Activated CD4-positive, alpha-beta memory T cell treated with anti-CD3 and anti-CD28 coated beads, Interleukin-2, amount 10 ng/mL, durations not matched to agents 7 days and 5 days (primary cell): Measurements from ENCODE around the gene DNAJC4. TPM values are rescaled to one million over a fixed set of nuclear protein-coding genes. Genes with fewer than 3 reads are reported as not detected.

ENCODE experiments used
- CTCF ChIA-PET: fragments of 350-600 bp; sonication (Branson Sonifier 250); formaldehyde crosslinking; loops from one replicate; lab custom pipeline; 2021; ENCODE audit warnings: antibody characterized with exemption, inconsistent platforms; lab: Charles Lee
- POLR2A ChIA-PET: fragments of 350-600 bp; sonication (Branson Sonifier 250); formaldehyde crosslinking; loops from one replicate; lab custom pipeline; 2021; ENCODE audit warnings: antibody characterized with exemption; lab: Charles Lee
- DNase-seq: peaks from one replicate; pipeline ENCODE4 v3.0.0-alpha.2; 2020
- H3K27ac Mint-ChIP-seq: one replicate; pipeline ENCODE4 v1.8.0; 2021; ENCODE audit warnings: mild to moderate bottlenecking, mixed read lengths
- H3K27me3 Mint-ChIP-seq: one replicate; pipeline ENCODE4 v1.8.0; 2021; ENCODE audit warnings: mixed read lengths
- H3K36me3 Mint-ChIP-seq: one replicate; pipeline ENCODE4 v1.8.0; 2021; ENCODE audit warnings: low read depth, mixed read lengths
- H3K4me1 Mint-ChIP-seq: one replicate; pipeline ENCODE4 v1.8.0; 2021; ENCODE audit warnings: mixed read lengths
- H3K4me3 Mint-ChIP-seq: one replicate; pipeline ENCODE4 v1.8.0; 2021; ENCODE audit warnings: mild to moderate bottlenecking, mixed read lengths
- H3K9me3 Mint-ChIP-seq: one replicate; pipeline ENCODE4 v1.8.0; 2021; ENCODE audit warnings: mixed read lengths
- total RNA-seq, 2 experiments: library from RNA; stranded (reverse); gene quantifications; one replicate each; pipeline ENCODE4 v1.2.3, GENCODE V29; 2021

The DNAJC4 gene
- total RNA-seq, 2 experiments from 2014 or later = 40.8 to 42.0 TPM

DNA sequence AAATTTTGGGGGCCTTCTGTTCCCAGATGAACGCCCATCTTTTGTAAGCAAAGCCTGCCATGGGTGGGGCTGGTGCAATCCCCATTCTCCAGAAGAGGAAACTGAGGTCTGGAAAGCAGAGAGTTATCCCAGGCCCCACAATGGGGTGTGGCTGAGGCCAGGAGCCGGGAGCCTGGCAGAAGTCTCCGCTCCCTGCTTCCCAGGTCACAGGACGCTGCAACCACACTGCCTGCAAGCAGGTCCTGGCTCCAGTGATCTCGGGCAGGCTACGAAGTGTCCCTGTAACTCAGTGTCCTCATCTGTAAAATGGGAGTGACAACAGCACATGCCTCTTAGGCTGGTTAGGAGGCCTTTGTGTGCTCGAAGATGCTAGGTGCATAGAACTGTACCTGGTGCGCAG, 22.7 kb downstream of the DNAJC4 start:
- H3K4me3 Mint-ChIP-seq = peak overlapping the region; percentile 30
- POLR2A ChIA-PET = interaction anchor here (0.7 to 11.2 kb wide), 6 partner anchors 12 to 67 kb away, joined by 4 to 131 read pairs (median 8); partner anchors contain the start of genes FERMT3, PRDX5 and STIP1
- H3K36me3 Mint-ChIP-seq = peaks cover 5% of the 10 kb centered on the region
- H3K9me3 Mint-ChIP-seq = no peaks in the 10 kb centered on the region
- CTCF ChIA-PET = interaction anchor here (1.6 to 4.7 kb wide), 2 partner anchors 16 to 48 kb away, joined by 9 to 34 read pairs; partner anchors contain the start of gene FERMT3
- H3K4me1 Mint-ChIP-seq = peaks cover 25% of the 10 kb centered on the region
- H3K27ac Mint-ChIP-seq = no peak overlapping the region
- peaks cover 3% of the 10 kb centered on the region for H3K27me3 Mint-ChIP-seq
- no peak for DNase-seq

DNA sequence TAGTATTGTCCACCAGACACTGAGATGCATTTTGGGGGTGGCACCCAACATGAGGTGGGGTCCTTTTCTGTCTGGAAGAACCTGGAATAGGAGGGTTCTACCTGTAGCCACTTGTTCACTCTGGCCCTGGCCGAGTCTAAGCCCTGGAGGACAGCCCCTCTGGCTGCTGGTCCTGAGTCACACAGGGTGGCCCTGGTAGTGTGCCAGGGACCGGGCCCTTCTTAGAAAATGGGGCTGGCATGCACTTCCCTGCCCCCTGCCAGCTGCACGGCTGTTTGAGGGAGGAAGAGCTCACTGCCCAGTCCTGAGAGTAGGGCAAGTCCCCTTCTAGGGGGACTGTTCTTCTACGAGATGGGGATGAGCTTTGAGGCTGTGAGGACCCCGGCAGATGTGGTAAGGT, 23.1 kb downstream of the DNAJC4 start:
- H3K27ac Mint-ChIP-seq = no peak overlapping the region
- POLR2A ChIA-PET = interaction anchor here (0.7 to 1.9 kb wide), 3 partner anchors 14 to 64 kb away, joined by 4 to 6 read pairs (median 6); partner anchors contain the start of gene PRDX5
- peak overlapping the region; percentile 30 for H3K4me3 Mint-ChIP-seq

DNA sequence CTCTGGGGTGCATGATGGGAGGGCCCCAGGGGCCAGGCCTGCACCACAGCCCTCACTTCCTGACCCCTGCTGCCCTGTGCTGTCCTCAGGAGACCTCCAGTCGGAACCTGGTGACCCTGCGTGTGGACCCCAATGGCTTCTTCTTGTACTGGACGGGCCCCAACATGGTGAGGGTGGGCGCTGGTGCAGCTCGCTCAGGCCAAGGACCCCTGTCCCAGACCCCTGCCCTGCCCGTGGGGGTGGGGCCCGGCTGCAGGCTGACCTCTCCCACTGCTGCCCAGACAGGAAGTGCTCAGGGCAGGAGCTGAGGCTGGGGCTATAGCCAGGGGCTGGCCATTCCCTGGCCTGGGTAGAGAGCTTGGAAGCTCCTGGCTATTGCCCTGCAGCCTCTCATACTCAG, 24.0 kb downstream of the DNAJC4 start:
- Mint-ChIP-seq H3K4me1 (peaks cover 26% of the 10 kb centered on the region), H3K36me3 (peaks cover 6% of the 10 kb centered on the region), H3K27ac (no peak overlapping the region), H3K9me3 (no peaks in the 10 kb centered on the region), H3K4me3 (no peak overlapping the region), H3K27me3 (peaks cover 3% of the 10 kb centered on the region)
- POLR2A ChIA-PET = interaction anchor here (0.6 to 1.9 kb wide), 4 partner anchors 13 to 50 kb away, joined by 3 to 6 read pairs (median 4); partner anchors contain the start of genes ESRRA and NUDT22
- CTCF ChIA-PET = no interaction called here
- no peak for DNase-seq

More for the DNA sequence above, 23.1 kb downstream of the DNAJC4 start:
- peaks cover 24% of the 10 kb centered on the region for H3K4me1 Mint-ChIP-seq
- DNase-seq = no peak
- H3K36me3 Mint-ChIP-seq = peaks cover 5% of the 10 kb centered on the region
- CTCF ChIA-PET = no interaction called here
- H3K27me3 Mint-ChIP-seq = peaks cover 3% of the 10 kb centered on the region
- no peaks in the 10 kb centered on the region for H3K9me3 Mint-ChIP-seq

DNA sequence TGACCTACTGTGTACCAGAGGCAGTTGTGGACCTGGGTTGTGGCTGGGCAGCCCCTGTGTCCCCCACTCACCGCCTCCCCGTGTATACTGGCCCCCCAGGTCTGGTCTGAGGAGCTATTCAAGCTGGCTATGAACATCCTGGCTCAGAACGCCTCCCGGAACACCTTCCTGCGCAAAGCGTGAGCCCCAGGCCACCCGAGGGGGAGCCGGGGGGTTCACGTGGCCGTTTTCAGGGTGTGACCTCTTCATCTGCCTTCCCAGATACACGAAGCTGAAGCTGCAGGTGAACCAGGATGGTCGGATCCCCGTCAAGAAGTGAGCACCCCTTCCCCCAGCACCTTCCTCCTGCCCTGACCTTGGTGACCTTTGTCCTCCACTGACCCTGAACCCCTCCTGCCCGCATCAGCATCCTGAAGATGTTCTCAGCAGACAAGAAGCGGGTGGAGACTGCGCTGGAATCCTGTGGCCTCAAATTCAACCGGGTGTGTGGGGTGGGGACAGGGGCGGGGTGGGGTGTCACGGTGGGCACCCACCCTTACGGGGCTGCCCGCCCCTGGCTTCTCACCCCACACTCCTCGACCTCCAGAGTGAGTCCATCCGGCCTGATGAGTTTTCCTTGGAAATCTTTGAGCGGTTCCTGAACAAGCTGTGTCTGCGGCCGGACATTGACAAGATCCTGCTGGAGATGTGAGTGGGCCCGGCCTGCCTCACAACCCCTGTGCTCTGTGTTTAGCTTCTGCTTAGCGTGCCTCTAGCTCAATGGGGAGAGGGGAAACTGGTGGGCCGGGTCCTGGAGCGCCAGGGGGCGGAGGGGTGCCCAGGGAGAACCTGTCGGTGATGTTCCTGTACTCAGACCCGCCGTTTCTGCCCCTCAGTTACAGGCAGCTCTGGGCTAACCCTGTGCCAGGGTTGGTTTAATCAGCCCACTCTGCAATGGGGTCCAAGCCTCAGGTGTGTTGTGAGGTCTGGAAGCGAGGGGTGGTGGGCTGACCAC, 25.1 kb downstream of the DNAJC4 start:
- H3K27ac Mint-ChIP-seq = no peak overlapping the region
- no peak for DNase-seq
- no peaks in the 10 kb centered on the region for H3K27me3 Mint-ChIP-seq
- peaks cover 16% of the 10 kb centered on the region for H3K36me3 Mint-ChIP-seq
- peaks cover 27% of the 10 kb centered on the region for H3K4me1 Mint-ChIP-seq
- POLR2A ChIA-PET = interaction anchor here (0.9 to 1.9 kb wide), 6 partner anchors 9 to 49 kb away, joined by 3 to 6 read pairs (median 3); partner anchors contain the start of genes ESRRA and FERMT3
- H3K9me3 Mint-ChIP-seq = no peaks in the 10 kb centered on the region
- CTCF ChIA-PET = interaction anchor here (1.0 kb wide), 1 partner anchor 9 kb away, joined by 3 read pairs; the partner anchor contains the start of gene PPP1R14B
- H3K4me3 Mint-ChIP-seq = no peak overlapping the region

DNA sequence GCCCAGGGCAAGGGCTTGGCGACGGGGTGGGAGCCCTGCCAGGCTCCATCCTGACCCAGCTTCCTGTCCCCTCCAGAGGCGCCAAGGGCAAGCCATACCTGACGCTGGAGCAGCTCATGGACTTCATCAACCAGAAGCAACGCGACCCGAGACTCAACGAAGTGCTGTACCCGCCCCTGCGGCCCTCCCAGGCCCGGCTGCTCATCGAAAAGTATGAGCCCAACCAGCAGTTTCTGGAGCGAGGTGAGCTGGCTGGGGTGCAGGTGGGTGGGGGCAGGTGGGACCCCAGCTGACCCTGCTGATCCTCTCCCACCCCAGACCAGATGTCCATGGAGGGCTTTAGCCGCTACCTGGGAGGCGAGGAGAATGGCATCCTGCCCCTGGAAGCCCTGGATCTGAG, 26.0 kb downstream of the DNAJC4 start:
- Mint-ChIP-seq H3K4me3 (no peak overlapping the region), H3K36me3 (peaks cover 16% of the 10 kb centered on the region), H3K4me1 (peaks cover 24% of the 10 kb centered on the region), H3K9me3 (no peaks in the 10 kb centered on the region), H3K27me3 (no peaks in the 10 kb centered on the region), H3K27ac (no peak overlapping the region)
- DNase-seq = no peak
- CTCF ChIA-PET = interaction anchor here (1.1 to 1.6 kb wide), 2 partner anchors 13 to 14 kb away, joined by 3 to 5 read pairs; no protein-coding TSS in a partner anchor
- POLR2A ChIA-PET = interaction anchor here (1.2 to 1.6 kb wide), 2 partner anchors 9 to 49 kb away, joined by 3 to 4 read pairs; partner anchors contain the start of gene FERMT3

DNA sequence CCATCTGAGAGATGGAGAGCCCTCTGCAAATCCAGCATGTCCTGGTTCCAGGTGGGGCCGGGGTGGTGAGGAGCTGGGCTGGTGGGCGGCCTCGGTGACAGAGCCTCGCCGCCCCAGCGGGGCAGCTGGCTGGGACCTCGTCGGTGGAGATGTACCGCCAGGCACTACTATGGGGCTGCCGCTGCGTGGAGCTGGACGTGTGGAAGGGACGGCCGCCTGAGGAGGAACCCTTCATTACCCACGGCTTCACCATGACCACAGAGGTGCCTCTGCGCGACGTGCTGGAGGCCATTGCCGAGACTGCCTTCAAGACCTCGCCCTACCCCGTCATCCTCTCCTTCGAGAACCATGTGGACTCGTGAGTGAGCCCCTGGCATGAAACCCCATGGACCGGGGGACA, 28.0 kb downstream of the DNAJC4 start:
- peaks cover 14% of the 10 kb centered on the region for H3K4me1 Mint-ChIP-seq
- H3K9me3 Mint-ChIP-seq = no peaks in the 10 kb centered on the region
- POLR2A ChIA-PET = interaction anchor here (1.0 to 2.9 kb wide), 4 partner anchors 10 to 13 kb away, joined by 3 to 13 read pairs (median 5); no protein-coding TSS in a partner anchor
- CTCF ChIA-PET = interaction anchor here (0.5 to 2.1 kb wide), 2 partner anchors 16 to 43 kb away, joined by 4 to 6 read pairs; partner anchors contain the start of gene CATSPERZ
- DNase-seq = no peak
- no peak overlapping the region for H3K27ac Mint-ChIP-seq
- H3K27me3 Mint-ChIP-seq = no peaks in the 10 kb centered on the region
- no peak overlapping the region for H3K4me3 Mint-ChIP-seq
- H3K36me3 Mint-ChIP-seq = peaks cover 20% of the 10 kb centered on the region

DNA sequence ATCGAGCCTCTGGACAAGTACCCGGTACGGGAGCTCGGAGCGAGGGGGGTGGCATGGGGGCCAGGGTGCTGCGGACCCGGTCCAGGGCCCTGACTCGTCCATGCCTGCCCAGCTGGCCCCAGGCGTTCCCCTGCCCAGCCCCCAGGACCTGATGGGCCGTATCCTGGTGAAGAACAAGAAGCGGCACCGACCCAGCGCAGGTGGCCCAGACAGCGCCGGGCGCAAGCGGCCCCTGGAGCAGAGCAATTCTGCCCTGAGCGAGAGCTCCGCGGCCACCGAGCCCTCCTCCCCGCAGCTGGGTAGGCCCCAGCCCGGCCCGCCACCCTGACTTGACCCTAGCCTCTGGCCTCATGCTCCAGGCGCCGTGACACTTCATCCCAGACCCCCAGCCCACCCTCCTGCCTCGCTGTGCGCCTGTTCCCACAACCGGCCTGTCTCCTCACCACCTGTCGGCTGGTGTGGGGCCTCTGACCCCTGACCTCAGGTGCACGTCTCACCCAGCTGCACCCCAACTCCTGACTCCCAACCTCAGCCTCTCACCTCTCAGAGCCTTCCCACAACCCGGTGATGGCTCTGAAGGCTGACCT, 28.7 kb downstream of the DNAJC4 start:
- H3K4me3 Mint-ChIP-seq = no peak overlapping the region
- peaks cover 20% of the 10 kb centered on the region for H3K36me3 Mint-ChIP-seq
- ChIA-PET CTCF (interaction anchor here (2.1 kb wide), 1 partner anchor 42 kb away, joined by 6 read pairs; the partner anchor contains the start of gene CATSPERZ), POLR2A (interaction anchor here (1.5 to 2.9 kb wide), 3 partner anchors 9 to 13 kb away, joined by 5 to 13 read pairs (median 5); no protein-coding TSS in a partner anchor)
- DNase-seq = no peak
- peaks cover 9% of the 10 kb centered on the region for H3K4me1 Mint-ChIP-seq
- no peaks in the 10 kb centered on the region for H3K9me3 Mint-ChIP-seq
- H3K27ac Mint-ChIP-seq = no peak overlapping the region
- H3K27me3 Mint-ChIP-seq = no peaks in the 10 kb centered on the region

DNA sequence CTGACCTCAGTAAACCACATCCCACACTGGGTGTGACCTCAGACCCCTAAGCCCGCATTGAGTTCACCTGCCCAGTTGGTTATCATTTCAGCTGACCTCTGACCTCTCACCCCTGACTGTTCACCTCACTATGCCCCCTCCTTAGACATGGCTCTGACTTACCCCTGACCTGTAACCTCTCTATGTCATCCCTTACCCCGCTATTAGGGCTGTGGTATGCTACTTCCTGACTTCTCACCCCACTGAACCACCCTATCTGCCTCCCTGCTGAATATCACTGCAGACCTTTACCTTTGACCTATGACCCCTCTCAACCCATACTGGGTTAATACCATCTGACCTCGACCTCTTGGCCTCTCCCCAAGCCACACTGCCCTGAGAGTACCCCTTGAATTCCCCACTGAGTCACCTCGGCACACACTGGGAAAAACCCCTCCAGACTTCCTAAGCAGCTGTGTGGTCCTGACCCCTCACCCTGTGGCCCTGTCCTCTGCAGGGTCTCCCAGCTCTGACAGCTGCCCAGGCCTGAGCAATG, 29.3 kb downstream of the DNAJC4 start:
- Mint-ChIP-seq H3K4me3 (no peak overlapping the region), H3K4me1 (peaks cover 8% of the 10 kb centered on the region), H3K9me3 (no peaks in the 10 kb centered on the region), H3K36me3 (peaks cover 20% of the 10 kb centered on the region), H3K27me3 (no peaks in the 10 kb centered on the region), H3K27ac (no peak overlapping the region)
- POLR2A ChIA-PET = interaction anchor here (1.3 to 2.9 kb wide), 2 partner anchors 10 to 15 kb away, joined by 4 to 13 read pairs; no protein-coding TSS in a partner anchor
- CTCF ChIA-PET = interaction anchor here (2.1 kb wide), 1 partner anchor 41 kb away, joined by 6 read pairs; the partner anchor contains the start of gene CATSPERZ
- DNase-seq = no peak

DNA sequence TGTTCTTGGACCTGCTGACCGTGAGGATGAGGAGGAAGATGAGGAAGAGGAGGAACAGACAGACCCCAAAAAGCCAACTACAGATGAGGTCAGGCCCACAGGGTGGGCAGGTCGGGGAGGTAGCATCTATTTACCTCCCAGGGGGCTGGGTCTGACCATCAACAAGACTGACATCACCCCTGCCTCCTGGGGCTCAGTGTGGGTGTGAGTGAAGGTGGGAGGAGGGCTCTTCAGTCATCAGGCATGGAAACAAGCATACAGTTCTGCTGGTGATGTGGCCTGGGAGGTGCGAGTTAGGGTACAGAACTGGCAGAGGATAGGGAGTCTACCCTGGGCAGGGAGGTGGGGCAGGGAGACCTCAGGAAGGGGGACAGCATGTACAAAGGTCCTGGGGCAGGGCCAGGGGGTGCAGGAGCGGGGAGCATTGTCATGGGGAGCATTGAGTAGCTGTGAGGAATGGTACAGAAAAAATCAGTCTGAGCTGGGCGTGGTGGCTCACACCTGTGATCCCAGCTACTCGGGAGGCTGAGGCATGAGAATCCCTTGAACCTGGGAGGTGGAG, 29.9 kb downstream of the DNAJC4 start:
- ChIA-PET CTCF (no interaction called here), POLR2A (interaction anchor here (1.1 to 2.5 kb wide), 3 partner anchors 9 to 16 kb away, joined by 3 to 7 read pairs (median 4); partner anchors contain the start of gene PLCB3)
- H3K27ac Mint-ChIP-seq = no peak overlapping the region
- no peak overlapping the region for H3K4me3 Mint-ChIP-seq
- peaks cover 8% of the 10 kb centered on the region for H3K4me1 Mint-ChIP-seq
- no peaks in the 10 kb centered on the region for H3K9me3 Mint-ChIP-seq
- H3K27me3 Mint-ChIP-seq = no peaks in the 10 kb centered on the region
- DNase-seq = no peak
- peaks cover 20% of the 10 kb centered on the region for H3K36me3 Mint-ChIP-seq

DNA sequence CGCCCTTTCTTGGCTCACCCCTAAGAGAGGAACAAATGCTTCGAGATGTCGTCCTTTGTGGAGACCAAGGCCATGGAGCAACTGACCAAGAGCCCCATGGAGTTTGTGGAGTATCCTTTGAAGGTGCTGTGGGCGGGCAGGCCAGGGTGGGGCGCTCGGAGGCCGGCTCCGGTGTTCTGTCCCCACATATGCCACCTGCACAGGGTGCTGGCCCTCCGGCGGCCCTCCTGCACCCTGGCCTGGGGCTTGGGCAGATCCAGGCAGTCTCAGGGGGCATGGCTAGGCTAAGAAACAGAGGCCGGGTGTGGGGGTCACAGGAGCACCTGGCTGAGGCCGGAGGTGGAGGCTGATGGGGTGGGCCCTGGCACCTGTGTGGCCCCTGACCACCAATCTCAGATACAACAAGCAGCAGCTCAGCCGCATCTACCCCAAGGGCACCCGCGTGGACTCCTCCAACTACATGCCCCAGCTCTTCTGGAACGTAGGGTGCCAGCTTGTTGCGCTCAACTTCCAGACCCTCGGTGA, 31.3 kb downstream of the DNAJC4 start:
- Mint-ChIP-seq H3K4me1 (peaks cover 8% of the 10 kb centered on the region), H3K9me3 (no peaks in the 10 kb centered on the region), H3K27ac (no peak overlapping the region), H3K27me3 (no peaks in the 10 kb centered on the region), H3K4me3 (no peak overlapping the region), H3K36me3 (peaks cover 19% of the 10 kb centered on the region)
- ChIA-PET CTCF (interaction anchor here (1.0 to 1.5 kb wide), 2 partner anchors 11 to 41 kb away, joined by 3 to 6 read pairs; partner anchors contain the start of gene PLCB3), POLR2A (interaction anchor here (2.5 kb wide), 1 partner anchor 10 kb away, joined by 7 read pairs; the partner anchor contains the start of gene PLCB3)
- no peak for DNase-seq

DNA sequence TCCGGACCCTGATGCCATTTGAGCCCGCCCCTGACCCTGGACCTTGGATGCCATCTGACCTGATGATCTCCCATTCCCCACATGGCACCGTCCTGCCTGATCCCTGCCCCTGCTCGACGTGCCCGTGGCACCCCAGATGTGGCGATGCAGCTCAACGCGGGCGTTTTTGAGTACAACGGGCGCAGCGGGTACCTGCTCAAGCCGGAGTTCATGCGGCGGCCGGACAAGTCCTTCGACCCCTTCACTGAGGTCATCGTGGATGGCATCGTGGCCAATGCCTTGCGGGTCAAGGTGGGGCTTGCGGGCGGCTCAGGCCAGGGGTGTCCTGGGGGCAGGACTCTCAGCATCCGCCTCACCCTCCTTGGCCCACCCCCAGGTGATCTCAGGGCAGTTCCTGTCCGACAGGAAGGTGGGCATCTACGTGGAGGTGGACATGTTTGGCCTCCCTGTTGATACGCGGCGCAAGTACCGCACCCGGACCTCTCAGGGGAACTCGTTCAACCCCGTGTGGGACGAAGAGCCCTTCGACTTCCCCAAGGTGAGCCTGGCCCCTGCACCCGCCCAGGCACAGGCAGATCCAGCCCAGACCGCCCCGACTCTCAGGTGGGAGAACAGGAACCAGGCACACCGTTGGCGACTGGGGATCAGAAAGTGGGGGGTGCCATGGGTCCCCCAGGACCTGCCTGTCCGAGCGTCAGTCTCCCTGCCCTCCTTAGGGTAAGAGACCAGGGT, 32.1 kb downstream of the DNAJC4 start:
- ChIA-PET POLR2A (interaction anchor here (1.0 to 2.5 kb wide), 3 partner anchors 11 to 57 kb away, joined by 3 to 7 read pairs (median 5); partner anchors contain the start of genes FERMT3 and PLCB3), CTCF (interaction anchor here (1.0 to 3.3 kb wide), 3 partner anchors 12 to 40 kb away, joined by 3 to 16 read pairs (median 6); partner anchors contain the start of gene PLCB3)
- H3K27me3 Mint-ChIP-seq = no peaks in the 10 kb centered on the region
- no peaks in the 10 kb centered on the region for H3K9me3 Mint-ChIP-seq
- H3K4me1 Mint-ChIP-seq = peaks cover 9% of the 10 kb centered on the region
- no peak overlapping the region for H3K4me3 Mint-ChIP-seq
- peaks cover 18% of the 10 kb centered on the region for H3K36me3 Mint-ChIP-seq
- no peak overlapping the region for H3K27ac Mint-ChIP-seq
- DNase-seq = no peak
